NCI-H128 (cell line): ENCODE data around the gene RRM1.
A peak's percentile ranks its signal among the peaks of the same experiment; 100 is the strongest.
"Not testable (repeated sequence)": the region's sequence is repeated elsewhere in the genome, so short reads cannot be mapped to it uniquely, and the experiment has no call there.

ENCODE experiments used
- DNase-seq: peaks from one replicate; lab custom pipeline; 2025; ENCODE audit not compliant: unreplicated experiment; lab: John Stamatoyannopoulos, UW

RRM1 gene

GRCh38 chr11:4094348-4095291 lies at the start of gene RRM1:
Gene RRM1, plus strand, starts transcription at chr11:4094799. Its CDS starts 214 bp downstream, at chr11:4095013.
- peak; percentile 96 for DNase-seq

GRCh38 chr11:4044976-4045646 lies 49.5 kb upstream of the RRM1 start:
- no peak for DNase-seq

GRCh38 chr11:4048340-4048739 lies 46.3 kb upstream of the RRM1 start:
- no peak for DNase-seq

- DNase-seq, result no peak
Measured at GRCh38 chr11:4049006-4049405, 45.6 kb upstream of the RRM1 start.

GRCh38 chr11:4050138-4050537 lies 44.5 kb upstream of the RRM1 start:
- DNase-seq, result no peak

- not testable (repeated sequence) for DNase-seq
Measured at GRCh38 chr11:4053200-4053599, 41.4 kb upstream of the RRM1 start.

GRCh38 chr11:4054643-4055042 lies 40.0 kb upstream of the RRM1 start:
- DNase-seq, result no peak

- DNase-seq, result no peak
Measured at GRCh38 chr11:4059424-4059823, 35.2 kb upstream of the RRM1 start.

GRCh38 chr11:4060182-4060923 lies 34.2 kb upstream of the RRM1 start:
- DNase-seq, result no peak

GRCh38 chr11:4061700-4062099 lies 32.9 kb upstream of the RRM1 start:
- DNase-seq, result no peak

- no peak for DNase-seq
Measured at GRCh38 chr11:4063348-4063747, 31.3 kb upstream of the RRM1 start.

- DNase-seq, result no peak
Measured at GRCh38 chr11:4064278-4064955, 30.2 kb upstream of the RRM1 start.

- DNase-seq, result no peak
Measured at GRCh38 chr11:4065086-4065485, 29.5 kb upstream of the RRM1 start.

- no peak for DNase-seq
Measured at GRCh38 chr11:4065601-4066377, 28.8 kb upstream of the RRM1 start.

GRCh38 chr11:4066910-4067309 lies 27.7 kb upstream of the RRM1 start:
- DNase-seq, result no peak

GRCh38 chr11:4068962-4069361 lies 25.6 kb upstream of the RRM1 start:
- no peak for DNase-seq

- no peak for DNase-seq
Measured at GRCh38 chr11:4071325-4071724, 23.3 kb upstream of the RRM1 start.

- DNase-seq, result no peak
Measured at GRCh38 chr11:4071914-4072313, 22.7 kb upstream of the RRM1 start.

GRCh38 chr11:4072668-4073285 lies 21.8 kb upstream of the RRM1 start:
- peak; percentile 60 for DNase-seq

GRCh38 chr11:4074266-4074665 lies 20.3 kb upstream of the RRM1 start:
- no peak for DNase-seq
